GM21526 (cell line): ENCODE data around the gene RPL23.

ENCODE experiments used
- ATAC-seq: cut with Tn5 transposase; IDR thresholded peaks from one replicate; pipeline ENCODE4 v1.9.1; 2021; ENCODE audit warnings: moderate library complexity; ENCODE audit not compliant: unreplicated experiment, low FRiP score

RPL23 gene

GRCh38 chr17:38853292-38854219 is at the start of gene RPL23:
RPL23 (minus strand) TSS chr17:38853721; CDS start chr17:38853710, 11 bp downstream.
- ATAC-seq, result peak; percentile 65

- no peak for ATAC-seq
Measured at GRCh38 chr17:38900978-38901656, 47.6 kb upstream of the RPL23 start.

GRCh38 chr17:38899421-38899820 is 45.9 kb upstream of the RPL23 start:
- no peak for ATAC-seq

DNA sequence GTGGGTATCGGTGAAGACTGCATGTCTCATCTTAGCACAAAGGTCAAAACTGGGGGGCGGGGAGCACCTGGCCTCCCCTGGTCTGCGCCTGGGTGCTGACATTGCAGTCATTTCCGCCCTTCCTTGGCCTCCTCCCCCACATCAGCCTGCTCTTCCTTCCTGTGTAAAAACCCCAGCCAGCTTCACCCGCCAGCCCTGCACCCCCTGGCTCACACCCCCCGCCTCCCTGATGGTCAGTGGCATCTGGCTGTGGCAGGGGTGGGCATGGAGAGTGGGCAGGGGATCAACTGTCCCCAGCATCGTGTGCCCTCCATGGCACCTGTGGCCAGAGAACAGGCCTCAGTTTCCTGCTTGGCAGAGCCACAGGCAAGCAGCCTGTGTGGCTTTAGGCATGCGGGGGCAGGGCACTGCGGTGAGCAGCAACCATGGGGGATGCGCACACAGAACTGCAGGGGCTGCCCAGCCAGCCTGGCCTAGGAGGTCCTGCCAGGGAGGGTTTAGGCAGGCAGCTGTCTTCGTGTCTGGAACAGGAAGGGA is 45.4 kb upstream of the RPL23 start:
- ATAC-seq, result peak; percentile 66

DNA sequence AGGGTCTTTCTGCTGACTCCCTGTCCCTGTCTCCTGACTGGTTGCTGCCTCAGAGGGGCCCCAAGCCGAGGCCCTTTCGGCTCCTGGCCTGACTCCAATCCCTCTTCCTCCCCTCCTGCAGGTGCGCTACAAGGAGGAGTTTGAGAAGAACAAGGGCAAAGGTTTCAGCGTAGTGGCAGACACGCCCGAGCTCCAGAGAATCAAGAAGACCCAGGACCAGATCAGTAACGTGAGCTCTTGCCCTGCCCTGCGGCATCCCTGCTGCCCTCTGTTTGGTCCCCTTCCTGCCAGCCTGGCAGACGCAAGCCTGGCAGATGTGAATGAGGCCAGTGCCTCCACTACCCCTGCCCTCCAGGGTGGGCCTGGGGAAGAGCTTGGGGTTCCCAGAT is 44.8 kb upstream of the RPL23 start:
- ATAC-seq, result peak; percentile 21

GRCh38 chr17:38897671-38898290 is 44.3 kb upstream of the RPL23 start:
- ATAC-seq, result no peak

DNA sequence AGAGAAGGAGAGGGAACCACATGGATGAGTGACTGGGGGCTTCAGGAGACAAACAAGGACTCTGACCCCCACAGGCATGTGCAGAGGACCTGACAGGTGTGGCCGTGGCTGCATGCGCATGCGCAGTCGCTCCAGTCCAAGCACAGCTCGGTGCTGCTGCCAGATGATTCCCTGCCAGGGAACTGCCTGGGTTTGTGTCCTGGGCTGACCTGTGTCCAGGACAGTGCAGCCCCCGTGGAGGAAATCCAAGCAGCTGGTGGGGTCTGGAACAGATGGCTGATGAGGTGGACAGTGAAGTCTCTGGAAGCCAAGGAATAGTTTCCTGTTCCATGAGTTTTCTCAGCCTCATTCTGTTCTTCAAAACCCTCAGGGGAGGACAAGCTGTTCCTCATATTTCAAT is 43.7 kb upstream of the RPL23 start:
- no peak for ATAC-seq

DNA sequence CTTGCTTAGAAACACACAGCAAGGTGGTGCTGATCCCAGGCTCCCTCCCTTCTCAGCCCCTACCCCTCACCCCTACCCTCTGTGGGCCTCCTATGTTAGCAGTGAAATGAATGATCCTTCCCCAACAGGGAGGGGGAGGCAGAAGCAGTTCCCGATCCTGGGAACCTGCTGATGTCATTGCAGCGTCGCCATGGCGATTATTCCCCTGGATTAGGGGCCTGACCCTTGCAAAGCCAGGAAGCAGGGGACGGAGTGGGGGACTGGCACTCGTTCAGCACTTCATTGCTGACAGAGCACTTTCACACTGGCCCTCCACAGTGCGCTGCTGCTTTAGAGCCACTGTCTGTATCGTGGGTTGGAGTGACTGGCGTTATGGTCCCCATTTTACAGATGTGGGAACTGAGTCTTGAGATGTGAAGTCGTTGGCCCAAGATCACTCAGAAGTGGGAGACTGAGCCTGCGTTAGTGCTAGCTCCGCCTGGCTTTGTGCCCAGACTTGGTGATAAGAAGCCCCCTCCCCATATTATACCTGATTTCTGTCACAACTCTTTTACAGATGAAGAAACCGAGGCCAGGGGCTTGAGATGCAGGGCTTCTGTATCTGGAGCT is 42.9 kb upstream of the RPL23 start:
- no peak for ATAC-seq

DNA sequence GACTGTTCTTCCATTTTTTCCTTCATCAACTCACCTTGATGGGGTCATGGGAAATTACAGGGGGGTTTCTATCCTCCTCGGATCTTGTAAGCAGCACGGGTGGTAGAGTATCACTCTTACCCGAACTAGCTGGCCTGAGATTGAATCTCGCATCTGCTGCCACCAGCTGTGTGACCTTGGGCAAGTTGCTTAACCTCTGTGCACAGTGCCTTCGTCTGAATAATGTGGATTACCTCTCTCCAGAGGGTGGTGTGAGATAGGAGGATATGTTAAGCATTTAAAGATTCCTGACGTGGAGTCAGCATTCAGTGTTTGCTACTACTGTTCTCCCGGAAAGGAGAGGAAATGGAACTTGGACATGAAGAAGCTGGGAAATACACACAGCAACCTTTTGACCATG is 40.8 kb upstream of the RPL23 start:
- no peak for ATAC-seq

DNA sequence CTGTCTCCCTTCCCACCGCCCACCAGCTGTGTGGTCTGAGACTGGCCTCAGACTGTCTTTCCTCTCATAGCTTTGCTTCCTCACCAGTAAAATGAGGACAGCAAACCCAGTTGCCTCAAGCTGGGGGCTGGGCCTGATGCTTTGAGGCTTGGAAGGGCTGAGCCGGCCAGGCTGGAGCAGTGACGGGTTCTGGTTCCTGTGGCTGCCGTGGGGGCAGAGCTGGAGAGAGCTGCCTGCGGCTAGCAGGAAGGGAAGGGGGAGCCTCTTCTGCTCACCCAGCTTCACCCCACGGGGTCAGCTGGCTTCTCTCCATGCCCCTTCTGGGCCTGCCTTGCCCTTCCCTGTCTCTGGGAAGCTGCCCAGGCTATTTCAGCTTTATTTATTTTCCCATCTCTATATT is 40.1 kb upstream of the RPL23 start:
- no peak for ATAC-seq

GRCh38 chr17:38893113-38893512 is 39.6 kb upstream of the RPL23 start:
- no peak for ATAC-seq

GRCh38 chr17:38892620-38893019 is 39.1 kb upstream of the RPL23 start:
- no peak for ATAC-seq

- no peak for ATAC-seq
Measured at GRCh38 chr17:38892083-38892482, 38.6 kb upstream of the RPL23 start.

DNA sequence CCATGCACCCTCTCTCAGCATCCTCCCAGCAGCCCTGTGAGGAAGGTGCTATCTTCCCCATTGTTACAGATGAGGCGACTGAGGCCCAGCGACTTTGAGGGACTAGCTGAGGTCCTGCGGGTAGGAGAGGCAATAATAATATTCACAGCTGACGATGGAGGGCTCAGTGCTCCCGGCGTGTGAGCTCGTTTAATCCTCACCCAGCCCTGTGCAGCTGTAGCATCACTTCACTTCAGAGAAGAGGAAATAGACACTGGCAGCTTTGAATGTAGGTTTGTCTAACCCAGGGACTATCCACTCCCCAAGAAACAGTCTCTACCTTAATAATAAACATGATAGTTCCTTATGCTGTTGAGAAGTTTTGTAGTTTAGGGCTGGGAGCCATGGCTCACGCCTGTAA is 37.9 kb upstream of the RPL23 start:
- no peak for ATAC-seq

- no peak for ATAC-seq
Measured at GRCh38 chr17:38890410-38890746, 36.9 kb upstream of the RPL23 start.

GRCh38 chr17:38889745-38890409 is 36.4 kb upstream of the RPL23 start:
- no peak for ATAC-seq

GRCh38 chr17:38888842-38889241 is 35.3 kb upstream of the RPL23 start:
- ATAC-seq, result no peak

DNA sequence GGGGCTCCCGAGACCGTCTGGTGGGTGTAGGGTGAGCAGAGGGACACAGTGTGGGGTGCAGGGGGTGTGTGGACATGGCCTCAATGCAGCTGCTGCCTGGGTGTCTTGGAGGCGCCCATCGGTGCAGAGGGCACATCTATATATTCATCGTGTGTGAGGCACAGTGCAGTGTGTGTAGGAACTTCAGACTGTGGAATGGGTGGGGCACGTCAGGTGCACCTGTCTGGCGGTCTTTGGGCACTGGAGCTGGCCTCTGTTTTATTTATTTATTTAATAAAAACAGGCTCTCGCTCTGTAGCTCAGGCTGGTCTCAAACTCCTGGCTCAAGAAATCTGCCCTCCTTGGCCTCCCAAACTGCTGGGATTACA is 33.1 kb upstream of the RPL23 start:
- ATAC-seq, result no peak

DNA sequence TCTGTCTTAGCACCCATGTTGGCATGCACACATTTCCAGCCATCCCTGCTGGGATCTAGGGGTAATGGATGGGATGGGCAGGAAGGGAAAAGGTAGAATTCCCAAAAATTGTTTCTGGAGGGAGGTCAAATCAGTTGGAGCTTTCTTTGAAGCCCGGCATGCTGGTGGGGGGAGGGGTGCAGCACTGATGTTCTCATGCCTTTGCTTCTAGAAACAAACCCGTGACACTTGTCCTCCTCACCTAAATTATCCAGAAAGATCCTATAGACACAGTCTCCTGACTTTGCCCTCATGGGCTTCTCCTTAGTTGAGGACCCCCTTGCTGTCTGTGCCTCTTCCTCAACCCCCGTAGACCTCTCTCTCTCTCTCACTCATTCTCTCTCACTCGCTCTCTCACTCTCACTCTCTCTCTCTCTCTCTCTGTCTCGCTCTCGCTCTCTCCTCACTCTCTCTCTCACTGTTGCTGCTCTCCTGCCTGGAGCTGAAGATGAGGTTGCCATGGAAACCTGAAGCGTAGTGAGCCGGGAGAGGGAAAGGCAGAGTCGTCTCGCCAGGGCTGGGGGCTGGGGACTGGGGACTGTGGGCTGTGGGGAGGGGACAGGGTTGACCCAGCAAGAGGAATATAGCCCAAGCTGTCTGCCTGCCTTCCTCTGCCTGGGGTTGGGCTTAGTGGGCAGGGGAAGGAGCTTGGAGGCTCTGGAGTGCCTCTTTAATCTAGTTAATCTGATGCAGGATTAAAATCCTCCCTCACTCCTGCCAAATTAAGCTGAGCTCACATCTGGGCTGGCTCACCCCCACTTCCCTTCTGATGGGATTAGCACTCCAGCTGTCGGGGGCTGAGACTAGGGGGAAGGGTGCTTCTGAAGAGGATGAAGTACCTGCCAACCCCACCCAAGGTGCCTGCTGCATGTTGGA is 32.5 kb upstream of the RPL23 start:
- no peak for ATAC-seq
